ENCODE data around the gene DDOST.
A peak's percentile ranks its signal among the peaks of the same experiment; 100 is the strongest.

Gene DDOST

DNA sequence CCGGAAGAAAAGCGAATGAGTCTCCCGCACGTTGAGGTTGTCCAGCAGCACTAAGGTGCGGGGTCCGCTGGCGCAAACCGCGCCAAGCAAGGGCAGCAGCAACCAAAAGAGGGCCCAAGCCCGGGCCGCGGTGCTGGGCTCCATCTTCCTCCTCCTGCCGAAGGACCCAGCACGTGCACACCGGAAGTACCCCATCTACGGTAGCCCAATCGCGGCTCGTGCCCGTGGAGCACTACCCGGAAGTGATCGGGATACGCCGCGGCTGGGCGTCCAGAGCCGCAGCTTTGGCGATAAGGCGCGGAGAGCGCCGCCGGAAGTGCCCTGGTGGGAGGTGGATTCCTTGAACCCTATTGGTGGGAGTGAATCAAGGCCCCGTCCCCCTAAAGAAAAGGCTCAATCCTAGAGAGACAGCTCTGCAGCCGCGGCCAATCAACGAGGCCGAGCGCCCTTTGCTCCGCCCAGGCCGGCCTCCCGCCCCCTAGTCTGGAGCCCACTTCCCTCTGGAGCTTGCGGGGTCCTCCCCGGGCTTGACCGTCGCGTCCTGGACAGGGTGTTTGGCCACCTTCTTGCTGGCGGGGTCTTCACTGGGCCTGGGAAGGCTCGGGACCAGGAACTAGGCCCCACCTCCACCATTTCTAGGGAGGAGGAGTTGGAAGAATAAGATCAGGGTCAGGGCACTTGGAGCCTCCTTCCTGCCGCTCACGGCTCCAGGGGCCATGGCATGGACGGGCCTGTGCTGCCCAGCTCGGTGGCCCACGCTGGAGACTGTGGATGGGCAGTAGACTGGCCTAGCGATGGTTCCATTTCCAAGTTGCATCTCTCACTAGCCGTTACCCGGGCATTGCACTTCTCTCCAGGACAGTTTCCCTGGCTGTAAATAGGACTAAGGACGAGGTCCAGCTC lies at the start of gene DDOST:
Gene DDOST (minus strand): TSS at position 163 of the 903 bp plus-strand sequence. CDS start 19 bp downstream, at position 144.
- DNase-seq (ENCODE audit: low spot score) = peak; percentile 98

DNA sequence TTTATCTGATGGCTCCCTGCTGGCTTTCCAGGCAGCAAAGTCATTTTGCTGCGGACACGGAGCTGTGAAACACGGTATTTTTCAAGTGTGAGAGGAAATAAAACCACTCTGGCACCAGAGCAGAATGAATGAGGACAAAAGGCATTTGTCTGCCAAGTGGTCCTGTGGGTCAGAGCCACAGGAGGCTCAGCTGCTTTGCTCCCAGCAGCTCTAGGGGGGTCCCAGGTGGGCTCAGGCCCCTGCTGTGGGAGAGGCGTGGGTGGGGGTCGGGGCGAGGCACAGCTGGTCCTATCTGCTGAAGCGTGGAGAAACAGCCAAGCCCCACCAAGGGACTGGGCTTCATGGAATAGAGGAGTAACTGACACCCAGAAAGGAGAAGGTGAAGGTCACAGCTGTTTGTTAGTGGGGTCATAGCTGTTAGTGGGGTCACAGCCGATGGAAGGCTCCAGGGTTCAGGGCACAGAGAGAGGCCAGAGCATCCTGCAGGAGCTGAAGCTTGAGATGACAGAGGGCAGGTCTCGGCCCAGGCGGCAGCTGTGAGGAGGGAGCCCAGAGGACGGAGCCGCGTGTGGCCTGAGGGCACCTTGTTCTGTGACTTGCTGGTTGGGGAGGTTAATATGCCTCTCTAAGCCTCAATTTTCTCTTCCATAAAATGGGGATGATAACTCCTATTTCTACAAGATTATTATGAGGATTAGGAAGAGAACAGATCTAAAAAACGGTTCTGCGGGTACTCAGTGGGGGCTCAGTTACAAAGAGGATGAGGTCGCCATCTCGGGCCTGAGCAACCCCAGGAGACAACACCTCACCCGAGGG lies 49.5 kb upstream of the DDOST start:
- DNase-seq (ENCODE audit: low spot score) = no peak

DNA sequence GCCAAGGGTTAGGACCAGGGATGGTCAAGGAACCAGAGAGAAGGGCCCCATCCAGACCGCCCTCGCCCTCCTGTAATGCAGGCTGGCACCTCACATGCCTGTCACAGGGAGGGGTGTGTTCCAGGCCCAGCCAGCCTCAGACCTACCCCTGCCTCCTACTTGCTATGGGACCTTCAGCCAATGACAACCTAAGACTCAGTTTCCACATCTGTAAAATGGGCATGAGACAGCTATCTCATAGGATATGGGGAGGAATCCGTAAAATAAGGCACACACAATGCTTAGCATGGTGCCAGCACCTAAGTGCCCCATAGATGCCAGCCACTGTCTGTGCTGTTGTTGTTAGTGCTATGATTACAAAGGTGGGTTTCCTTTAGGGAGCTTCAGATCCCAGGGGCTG lies 48.7 kb upstream of the DDOST start:
- DNase-seq (ENCODE audit: low spot score) = no peak

DNA sequence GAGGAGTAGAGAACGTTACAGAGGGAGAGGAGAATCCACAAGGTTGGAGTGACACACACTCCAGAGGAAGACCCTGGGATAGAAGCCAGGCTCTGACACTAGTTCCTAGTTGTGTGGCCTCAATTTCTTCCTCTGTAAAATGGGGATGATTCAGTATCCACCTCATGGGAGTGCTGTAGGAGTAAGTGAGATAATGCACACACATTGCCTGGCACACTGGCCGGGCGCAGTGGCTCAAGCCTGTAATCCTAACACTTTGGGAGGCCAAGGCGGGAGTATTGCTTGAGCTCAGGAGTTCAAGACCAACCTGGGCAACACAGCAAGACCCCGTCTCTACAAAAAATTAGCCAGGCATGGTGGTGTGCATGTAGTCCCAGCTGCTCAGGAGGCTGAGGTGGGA lies 47.7 kb upstream of the DDOST start:
- no peak for DNase-seq (ENCODE audit: low spot score)

DNA sequence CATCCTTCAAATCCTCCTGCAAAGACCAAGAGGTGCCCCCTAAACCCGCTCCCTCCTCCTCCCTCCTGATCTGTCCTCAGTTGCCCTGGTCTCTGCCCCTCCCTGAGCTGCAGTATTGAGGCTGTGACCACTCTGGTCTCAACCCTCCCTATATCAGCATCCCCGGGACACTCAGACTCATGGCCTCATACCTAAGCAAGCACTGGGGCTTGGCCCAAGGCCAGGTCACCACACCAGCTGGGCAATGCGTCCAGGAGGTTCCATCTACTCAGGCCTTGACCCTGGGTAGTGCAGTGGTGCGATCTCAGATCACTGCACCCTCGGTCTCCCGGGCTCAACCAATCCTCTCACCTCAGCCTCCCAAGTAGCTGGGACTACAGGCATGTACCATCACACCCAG lies 46.9 kb upstream of the DDOST start:
- no peak for DNase-seq (ENCODE audit: low spot score)

DNA sequence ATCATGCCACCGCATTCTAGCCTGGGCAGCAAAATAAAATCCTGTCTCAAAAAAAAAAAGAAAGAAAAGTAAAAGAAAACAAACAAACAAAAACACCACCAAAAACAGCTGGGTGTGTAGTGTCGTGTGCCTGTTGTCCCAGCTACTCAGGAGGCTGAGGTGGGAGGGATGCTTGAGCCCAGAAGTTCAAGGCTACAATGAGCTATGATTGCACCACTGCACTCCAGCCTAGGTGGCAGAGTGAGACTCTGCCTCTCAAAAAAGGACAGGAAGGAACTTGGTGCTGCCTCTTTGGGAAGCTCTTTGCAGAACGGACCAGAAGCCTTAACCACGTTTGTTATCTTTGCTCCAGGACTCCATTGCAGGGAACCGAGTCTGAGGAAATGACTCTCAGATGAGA lies 45.7 kb upstream of the DDOST start:
- no peak for DNase-seq (ENCODE audit: low spot score)

DNA sequence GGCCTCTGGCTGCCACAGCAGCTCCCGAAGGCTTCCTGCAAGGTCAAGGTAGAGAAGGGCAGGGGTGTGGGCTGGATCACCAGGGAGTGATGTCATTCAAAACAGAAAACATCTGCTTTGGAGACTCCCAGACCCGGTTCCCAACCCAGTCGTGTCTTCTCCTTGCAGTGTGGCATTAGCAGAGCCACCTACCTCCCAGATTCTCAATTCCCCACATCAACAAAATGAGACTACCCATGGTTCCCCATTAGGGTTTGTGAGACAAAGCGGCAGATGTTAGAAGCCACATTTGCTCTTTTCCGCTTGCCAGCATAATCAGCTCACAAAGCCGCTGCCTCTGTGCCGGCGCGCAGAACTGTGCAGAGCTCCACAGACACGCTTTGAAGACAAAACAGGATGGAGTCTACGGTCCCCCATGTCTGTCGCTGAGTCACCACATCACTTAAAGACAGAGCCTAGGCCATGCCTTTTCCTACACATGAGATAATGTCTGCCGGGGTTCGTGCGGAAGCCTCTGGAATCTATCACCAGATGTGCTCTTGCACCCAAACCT lies 44.1 kb upstream of the DDOST start:
- DNase-seq (ENCODE audit: low spot score) = no peak

DNA sequence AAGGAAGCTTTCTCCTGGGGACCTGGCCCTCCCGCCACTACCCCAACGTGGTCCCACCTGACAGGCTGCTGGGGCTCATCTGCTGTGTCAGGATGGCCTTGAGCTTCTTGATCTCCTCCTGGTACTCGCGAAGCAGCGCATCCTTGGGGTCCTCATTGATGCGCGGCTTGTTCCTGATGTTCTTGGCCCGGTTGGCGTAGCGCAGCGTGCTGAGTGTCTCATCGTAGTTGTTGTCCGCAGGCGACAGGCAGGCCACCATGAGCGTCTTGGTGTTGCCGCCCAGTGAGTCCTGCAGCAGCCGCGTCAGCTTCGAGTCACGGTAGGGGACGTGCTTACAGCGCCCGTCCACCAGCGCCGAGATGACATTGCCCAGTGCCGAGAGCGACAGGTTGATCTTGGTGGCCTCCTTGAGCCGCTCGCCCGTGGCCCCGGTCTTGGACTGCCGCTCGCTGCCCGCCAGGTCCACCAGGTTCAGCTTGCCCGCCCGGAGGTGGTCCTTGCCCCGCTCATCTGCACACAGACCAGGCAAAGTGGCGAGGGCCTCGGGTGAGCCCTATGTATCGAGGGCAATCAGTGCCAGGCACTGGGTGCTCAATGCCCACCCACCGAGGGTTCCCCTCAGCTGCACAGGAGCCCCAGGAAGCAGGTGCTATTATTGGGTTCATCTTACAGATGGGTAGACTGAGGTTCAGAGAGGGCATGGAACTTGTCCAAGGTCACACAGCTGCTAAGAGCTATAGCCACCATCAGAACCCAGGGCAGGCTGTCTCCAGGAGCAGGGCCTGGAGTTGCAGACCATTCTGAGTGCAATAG lies 43.4 kb upstream of the DDOST start:
- no peak for DNase-seq (ENCODE audit: low spot score)

DNA sequence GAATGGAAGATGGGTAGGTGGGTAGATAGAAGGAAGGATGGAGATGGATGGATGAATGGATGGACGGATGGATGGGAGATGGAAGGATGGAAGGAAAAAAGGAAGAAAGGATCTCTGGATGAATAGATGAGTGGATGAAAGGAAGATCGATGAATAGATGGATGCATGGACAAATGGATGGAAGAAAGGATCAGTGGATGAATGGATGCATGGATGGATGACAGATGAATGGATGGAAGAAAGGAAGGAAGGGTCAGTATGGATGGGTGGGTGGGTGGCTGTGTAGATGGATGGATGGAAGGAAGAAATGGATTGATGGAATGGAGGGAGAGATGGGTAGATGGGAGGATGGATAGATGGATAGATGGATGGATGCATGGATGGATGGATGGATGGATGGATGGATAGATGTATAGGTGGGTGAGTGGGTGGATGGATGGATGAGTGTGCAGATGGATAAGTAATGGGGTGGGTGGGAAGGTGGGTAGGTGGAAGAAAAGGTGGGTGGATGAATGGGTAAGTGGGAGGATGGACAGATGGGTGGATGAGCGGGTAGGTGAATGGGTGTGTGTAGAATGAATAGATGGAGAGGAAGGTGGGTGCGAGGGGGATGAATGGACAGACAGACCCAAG lies 42.1 kb upstream of the DDOST start:
- DNase-seq (ENCODE audit: low spot score) = no peak

DNA sequence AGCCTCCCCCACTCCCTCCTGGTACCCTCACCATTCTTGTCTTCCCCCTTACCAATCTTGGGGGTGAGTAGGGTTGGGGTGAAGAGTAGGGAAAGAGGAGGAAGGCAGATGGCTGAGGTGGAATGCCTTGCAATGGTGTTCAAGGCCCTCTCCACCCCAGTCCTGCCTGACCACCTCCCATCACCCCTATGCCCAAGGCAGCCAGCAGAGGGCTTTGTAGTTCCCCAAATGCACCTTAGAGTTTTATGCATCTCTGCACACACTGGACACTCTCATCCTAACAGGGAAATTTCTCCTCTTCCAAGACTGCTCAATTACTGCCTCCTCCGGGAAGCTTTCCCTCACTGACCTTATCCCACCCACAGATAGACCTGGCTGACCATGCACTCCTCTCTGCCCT lies 41.2 kb upstream of the DDOST start:
- no peak for DNase-seq (ENCODE audit: low spot score)

DNA sequence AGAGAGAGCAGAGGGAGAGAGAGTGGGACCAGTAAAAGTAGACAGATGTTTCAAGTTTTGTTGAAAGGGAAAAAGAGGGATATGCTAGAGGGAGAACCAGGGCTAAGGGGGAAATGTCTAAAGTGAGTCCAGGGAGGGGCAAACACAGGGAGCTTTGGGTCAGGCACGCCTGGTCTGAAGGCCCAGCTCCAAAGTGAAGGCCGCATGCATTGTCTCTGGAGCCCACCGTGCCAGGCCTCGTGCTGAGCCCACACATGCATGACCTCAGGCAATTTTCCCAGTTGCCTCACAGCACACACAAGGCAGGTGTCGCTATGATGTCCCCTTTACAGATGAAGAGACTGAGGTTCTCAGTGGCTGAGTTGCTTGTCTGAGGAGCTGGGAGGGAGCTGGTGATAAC lies 40.7 kb upstream of the DDOST start:
- no peak for DNase-seq (ENCODE audit: low spot score)

DNA sequence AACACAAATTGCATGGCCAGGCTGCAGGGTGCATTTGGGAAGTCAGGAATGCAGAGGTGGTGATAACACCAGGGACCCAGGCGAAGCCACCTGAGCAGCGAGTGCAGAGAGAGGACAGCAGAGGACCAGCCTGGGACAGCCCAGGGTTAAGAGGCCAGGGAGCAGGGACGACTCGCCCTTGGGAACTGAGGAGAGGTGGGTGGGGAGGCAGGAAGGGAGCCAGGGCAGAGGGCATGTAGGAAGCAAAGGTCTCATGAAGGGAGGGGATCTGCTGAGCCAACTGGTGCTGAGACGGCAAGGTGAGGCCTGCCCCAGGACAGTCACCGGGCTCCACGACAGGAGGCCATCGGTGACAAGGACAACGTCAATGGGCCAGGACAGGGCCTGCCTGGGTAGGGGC lies 40.3 kb upstream of the DDOST start:
- no peak for DNase-seq (ENCODE audit: low spot score)

DNA sequence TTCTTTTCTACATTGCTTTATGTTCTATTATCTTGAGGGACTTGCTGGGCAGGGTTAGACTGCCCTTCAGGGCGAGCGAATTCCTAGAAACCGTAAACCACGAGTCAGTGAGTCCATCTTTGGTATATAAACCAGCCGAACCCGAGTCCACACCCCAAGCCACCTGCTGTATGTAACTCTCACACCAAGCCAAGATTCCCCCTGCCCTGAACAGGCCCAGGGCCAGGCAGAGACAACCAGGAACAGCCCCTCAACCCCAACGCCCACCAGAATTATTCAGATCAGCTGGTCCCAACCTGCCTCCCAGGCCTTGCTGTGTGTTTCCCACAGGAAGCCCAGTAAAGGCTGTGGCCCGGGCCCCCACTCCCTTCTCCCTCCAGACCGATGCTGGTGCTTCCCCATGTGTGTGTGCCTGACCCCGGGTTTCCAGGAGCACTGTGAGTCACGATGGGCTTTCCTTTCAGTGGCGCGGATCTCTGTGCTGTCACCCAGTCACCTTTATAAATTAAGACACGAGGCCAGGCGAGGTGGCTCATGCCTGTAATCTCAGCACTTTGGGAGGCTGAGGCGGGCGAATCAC lies 39.6 kb upstream of the DDOST start:
- DNase-seq (ENCODE audit: low spot score) = no peak

DNA sequence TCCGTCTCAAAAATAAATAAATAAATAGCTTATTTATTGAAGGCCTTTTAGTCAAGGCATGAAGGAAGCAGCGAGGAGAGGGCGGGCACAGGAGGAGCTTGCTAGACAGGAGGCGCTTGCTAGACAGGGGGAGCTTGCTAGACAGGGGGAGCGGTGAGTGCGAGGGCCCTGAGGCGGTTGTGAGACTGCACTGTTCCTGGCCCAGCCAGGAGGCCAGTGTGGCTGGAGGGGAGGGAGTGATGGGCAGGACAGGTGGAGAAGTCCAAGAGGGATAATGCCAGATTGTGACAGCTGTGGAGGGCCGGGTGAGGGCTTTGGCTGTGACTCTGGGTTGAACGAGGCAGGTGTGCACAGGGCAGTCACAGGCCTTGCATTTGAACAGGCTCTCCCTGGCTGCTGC lies 38.4 kb upstream of the DDOST start:
- DNase-seq (ENCODE audit: low spot score) = no peak

DNA sequence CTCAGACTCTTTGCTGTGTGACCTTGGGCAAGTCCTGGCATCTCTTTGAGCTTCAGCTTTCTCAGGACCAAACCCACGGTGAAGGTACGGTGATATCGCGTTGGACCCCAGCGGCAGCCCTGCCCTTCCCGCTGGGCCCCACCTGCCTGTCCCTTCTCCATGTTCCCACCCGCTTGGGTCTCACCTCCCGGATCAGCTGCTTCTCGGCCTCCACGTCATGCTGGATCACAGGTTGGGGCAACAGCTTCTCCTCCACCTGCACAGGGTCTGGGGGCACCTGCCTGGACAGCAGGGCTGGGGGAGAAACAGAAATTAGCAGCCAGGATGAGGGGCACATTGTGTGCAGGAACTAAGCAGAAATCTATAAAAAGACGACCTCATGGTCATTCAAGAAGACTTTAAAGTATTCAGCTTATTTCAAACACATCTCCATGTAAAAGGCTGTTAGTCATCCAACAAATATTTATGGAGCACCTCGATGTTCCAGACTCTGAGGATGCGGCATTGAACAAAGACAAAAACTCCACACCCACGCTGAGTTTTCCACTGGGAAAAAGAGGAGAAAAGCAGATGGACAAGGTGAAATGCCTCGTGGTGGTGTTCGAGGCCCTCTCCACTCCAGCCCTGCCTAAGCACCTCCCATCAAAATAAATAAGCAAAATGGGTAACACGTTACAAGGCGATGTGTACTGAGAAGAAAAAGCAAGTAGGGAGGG lies 37.2 kb upstream of the DDOST start:
- peak; percentile 20 for DNase-seq (ENCODE audit: low spot score)

DNA sequence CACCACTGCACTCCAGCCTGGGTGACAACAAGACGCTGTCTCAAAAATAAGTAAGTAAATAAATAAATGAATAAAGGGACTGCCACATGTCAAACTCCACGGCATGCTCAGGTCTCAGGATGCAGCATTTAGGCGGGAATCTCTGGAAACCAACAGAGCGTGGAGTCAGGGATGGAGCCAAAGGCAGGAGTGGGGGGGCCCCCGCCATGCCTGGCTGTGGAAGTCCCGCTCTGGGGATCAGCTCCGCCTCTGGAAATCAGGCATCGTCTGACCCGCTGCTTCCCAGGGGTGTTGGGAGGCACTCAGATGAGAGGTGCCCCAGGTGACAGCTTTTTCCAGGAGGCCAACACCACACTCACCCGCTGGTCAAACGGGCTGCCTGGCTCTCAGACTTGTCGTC lies 36.4 kb upstream of the DDOST start:
- no peak for DNase-seq (ENCODE audit: low spot score)

DNA sequence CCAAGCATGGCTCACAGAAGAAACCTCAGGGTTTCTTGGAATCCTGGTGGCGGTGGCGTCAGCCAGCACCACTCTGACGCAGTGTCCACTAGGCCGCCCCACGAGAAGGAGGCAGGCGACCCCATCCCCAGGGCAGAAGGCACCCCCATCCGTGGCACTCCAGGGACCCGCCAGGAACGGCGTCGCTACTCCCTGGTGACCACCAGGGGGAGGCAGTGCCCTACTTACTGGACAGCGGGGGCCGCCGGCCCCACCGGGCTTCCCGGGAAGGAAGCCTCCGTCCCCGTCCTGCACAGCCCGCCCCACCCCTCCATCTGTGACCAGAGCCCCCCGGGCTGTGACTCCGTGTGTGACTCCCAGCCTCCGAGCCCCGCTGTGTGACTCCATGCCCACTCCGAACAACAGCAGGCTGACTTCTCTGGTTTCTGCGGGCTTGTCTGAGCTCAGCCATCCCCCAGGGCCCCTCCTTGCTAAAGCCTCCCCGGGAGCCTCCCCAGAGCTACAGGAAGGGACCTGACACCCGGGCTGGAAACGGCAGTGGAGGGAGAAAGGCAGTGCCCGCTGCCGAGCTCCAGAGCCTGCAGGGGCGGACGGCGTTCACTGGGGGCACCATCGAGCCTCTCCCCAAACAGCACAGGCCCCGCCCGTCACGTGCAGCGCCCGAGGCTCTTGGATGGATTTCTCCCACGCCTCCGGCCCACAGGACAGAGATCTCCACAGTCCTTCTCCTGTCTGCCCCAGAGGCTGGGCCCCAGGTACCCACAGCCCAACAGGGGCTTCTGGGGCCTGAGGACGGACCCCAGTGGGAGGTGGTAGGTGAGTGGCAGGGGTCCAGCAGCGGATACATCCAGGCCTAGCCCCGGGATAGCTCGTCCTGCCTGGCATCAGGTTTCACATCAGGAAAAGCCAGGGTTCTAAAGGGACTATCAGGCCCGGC lies 35.5 kb upstream of the DDOST start:
- DNase-seq (ENCODE audit: low spot score) = peak; percentile 93

DNA sequence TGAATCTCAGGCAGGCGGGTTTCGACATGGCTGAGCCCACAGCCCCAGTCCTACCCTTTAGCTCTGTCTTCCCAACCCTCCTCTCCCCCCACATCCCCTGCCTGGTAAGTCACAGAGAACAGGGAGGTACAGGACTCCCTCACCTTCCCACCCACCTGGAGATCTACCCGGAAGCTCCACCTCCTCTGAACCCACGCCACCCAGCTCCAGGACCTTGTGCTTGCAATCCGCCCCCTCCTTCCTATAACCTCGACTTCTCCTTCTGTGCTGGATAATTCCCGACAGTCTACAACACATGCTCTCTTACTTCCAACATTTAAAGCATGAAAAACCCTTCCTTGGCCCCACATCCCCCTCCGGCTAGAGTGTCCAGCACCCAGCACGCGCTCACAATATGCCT lies 34.3 kb upstream of the DDOST start:
- no peak for DNase-seq (ENCODE audit: low spot score)

DNA sequence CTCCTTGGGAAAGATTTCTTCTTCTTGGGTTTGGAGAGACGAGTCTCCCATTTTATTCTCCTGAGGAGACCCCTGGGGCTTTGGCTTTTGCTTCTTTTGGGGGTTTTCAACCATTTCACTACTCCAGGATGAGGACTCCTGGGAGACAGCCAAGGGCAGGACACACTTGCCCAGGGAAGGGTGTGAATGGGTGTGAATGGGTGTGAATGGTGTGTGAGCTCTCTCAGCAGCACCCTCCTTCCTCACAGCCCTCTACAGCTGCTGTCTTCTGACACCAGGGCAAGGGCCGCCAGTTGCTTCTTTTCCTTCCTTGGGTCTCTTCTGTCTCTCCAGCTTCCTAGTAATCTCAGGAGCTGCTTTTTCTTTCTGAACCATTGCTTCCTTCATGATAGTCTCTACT lies 32.5 kb upstream of the DDOST start:
- DNase-seq (ENCODE audit: low spot score) = no peak
